ENCODE measurements around the gene ZNF787.

The ZNF787 gene

DNA sequence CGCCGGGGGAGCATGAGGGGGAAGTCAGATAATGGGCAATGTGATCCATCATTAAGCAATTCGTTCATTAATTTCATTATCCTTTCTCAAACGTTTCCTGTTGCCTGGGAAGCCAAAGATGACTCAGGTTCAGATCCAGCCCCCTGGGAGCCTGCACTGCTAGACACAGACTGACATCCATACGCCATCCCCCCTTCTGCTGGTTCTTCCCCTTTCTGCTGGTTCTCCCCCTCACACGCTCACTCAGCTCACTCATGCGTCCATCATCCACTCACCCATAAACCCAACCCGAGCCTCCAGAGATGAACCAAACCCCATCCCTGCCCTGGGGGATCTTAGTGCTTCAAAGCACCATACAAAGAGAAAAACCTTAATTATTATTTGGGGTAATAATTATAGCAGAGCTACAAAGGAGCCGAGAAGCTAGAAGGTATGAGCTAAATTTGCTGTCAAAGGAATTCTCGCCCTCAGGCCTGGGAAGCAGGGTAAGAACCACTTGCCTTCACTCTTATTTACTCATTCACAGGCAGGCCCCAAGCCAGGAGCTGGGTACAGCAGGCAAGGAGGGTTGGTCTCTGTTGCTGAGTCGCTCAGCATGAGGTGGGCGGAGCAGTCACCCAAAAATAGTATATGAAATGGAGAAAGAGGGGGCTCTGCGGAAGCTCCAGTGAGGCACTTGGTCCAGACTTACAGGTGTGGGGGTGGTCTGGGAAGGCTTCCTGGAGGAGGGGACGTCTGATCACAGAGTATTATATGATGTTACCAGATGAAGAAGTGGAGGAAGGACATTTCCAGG lies 13.0 kb upstream of the ZNF787 start:
- Histone ChIP-seq H3K9me3 (no peaks in the 10 kb centered on the region), H3K4me3 (no peak overlapping the region), H3K27me3 (no peaks in the 10 kb centered on the region), H3K36me3 (no peaks in the 10 kb centered on the region), H3K4me1 (peaks cover 0 to 24% (median 18%) of the 10 kb centered on the region in 4 donors), H3K27ac (no peak overlapping the region)
- intact Hi-C loops (cut with DNase I; ENCODE audit: low total_unique reads): no loop called here
- TF ChIP-seq CTCF (IDR thresholded peaks at IDR 0.05): no peak
- DNase-seq: no peak

DNA sequence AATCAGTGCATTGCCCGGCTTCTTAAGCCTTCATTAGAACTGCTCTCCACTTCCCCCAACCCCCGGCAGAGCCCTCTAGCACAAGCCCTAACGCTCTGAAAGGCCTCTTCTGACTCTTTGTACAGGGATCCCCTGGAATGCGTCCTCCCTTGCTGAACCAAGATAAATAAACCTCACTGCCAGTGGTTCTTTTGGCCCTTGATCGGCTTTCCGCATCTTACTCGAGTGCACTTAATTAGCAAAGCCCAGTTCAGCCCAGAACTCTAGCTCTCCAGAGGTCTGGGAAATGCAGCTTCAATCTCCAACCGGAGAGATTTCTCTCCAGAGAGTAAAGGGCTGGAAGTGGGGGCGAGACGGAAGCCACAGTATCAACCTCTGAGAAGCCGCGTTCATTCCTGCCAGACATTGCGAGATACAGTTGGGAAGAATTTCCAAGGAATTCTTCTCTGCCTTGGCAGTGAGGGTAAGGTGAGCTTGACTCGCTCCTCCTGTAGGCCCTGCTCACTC lies 11.3 kb upstream of the ZNF787 start:
- Histone ChIP-seq H3K9me3 (no peaks in the 10 kb centered on the region), H3K4me1 (peaks cover 0 to 24% (median 16%) of the 10 kb centered on the region in 4 donors), H3K4me3 (no peak overlapping the region), H3K27me3 (no peaks in the 10 kb centered on the region), H3K36me3 (no peaks in the 10 kb centered on the region), H3K27ac (peak overlapping the region; percentile 43 to 68)
- DNase-seq: no peak
- intact Hi-C loops (cut with DNase I; ENCODE audit: low total_unique reads): no loop called here
- no peak for TF ChIP-seq CTCF (IDR thresholded peaks at IDR 0.05)

- no peak for DNase-seq
- Histone ChIP-seq H3K4me3 (no peak overlapping the region), H3K36me3 (no peaks in the 10 kb centered on the region), H3K27me3 (no peaks in the 10 kb centered on the region), H3K27ac (peak overlapping the region; percentile 43 to 68), H3K4me1 (peaks cover 0 to 24% (median 16%) of the 10 kb centered on the region in 4 donors), H3K9me3 (no peaks in the 10 kb centered on the region)
- no peak for TF ChIP-seq CTCF (IDR thresholded peaks at IDR 0.05)
- intact Hi-C loops (cut with DNase I; ENCODE audit: low total_unique reads): no loop called here
Measured at GRCh38 chr19:56131651-56132050, 10.6 kb upstream of the ZNF787 start.

DNA sequence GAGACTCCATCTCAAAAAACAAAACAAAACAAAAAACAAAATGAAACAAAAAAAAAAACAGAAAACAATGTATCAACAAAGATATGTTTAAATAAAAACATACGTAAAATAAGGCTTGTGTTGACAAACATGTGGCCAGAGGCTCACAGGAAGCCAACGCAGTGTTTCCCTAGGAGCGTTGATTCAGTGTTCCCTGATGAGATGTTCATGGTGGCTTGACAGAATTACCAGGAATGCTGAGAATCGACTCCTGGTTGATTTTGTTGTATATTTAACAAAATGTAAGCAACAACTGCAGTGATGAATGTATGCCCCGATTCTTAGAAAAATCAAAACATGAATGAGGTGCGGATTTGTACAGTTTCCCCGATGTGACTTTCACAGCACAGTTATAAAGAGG lies 8.9 kb upstream of the ZNF787 start:
- no peak for TF ChIP-seq CTCF (IDR thresholded peaks at IDR 0.05)
- Histone ChIP-seq H3K9me3 (no peaks in the 10 kb centered on the region), H3K27me3 (no peaks in the 10 kb centered on the region), H3K27ac (no peak overlapping the region), H3K36me3 (no peaks in the 10 kb centered on the region), H3K4me3 (no peak overlapping the region), H3K4me1 (peaks cover 0 to 24% (median 16%) of the 10 kb centered on the region in 4 donors)
- intact Hi-C loops (cut with DNase I; ENCODE audit: low total_unique reads): no loop called here
- DNase-seq: no peak

- no peak for TF ChIP-seq CTCF (IDR thresholded peaks at IDR 0.05)
- no peak for DNase-seq
- H3K4me1 ChIP-seq: peaks cover 0 to 12% (median 7%) of the 10 kb centered on the region in 4 donors
- no peaks in the 10 kb centered on the region for H3K27me3 ChIP-seq
- no peaks in the 10 kb centered on the region for H3K9me3 ChIP-seq
- no peaks in the 10 kb centered on the region for H3K36me3 ChIP-seq
- no peak overlapping the region for H3K4me3 ChIP-seq
- H3K27ac ChIP-seq: no peak overlapping the region
- intact Hi-C loops (cut with DNase I; ENCODE audit: low total_unique reads): no loop called here
Measured at GRCh38 chr19:56126983-56127780, 6.1 kb upstream of the ZNF787 start.

Data from tibial artery (tissue), 4 donors.